HepG2 (cell line): Measurements from ENCODE around the gene MRPL38. TPM values are rescaled to one million over a fixed set of nuclear protein-coding genes. Genes with fewer than 3 reads are reported as not detected.

Experiments
- AHR ChIP-seq: IDR thresholded peaks from 2 replicates; pipeline ENCODE4 v1.6.1; 2018; ENCODE audit warnings: missing genetic modification reagents, missing compliant biosample characterization
- HNF1B ChIP-seq: sonication (generic); formaldehyde crosslinking; IDR thresholded peaks from 2 replicates; pipeline ENCODE4 v1.5.1; 2020; ENCODE audit warnings: mild to moderate bottlenecking, moderate library complexity, missing genetic modification reagents
- MAFK ChIP-seq, 2 experiments: IDR thresholded peaks in 1 of 2; conservative IDR thresholded peaks in 1 of 2; 2 replicates each; pipeline ENCODE4 v1.6.1; 2011; ENCODE audit warnings: improper control_type of control experiment in 2 of 2, low read length in 2 of 2
- NFIC ChIP-seq: IDR thresholded peaks from 2 replicates; pipeline ENCODE4 v1.6.1; 2012; ENCODE audit warnings: mild to moderate bottlenecking, low read length, inconsistent platforms
- NRL ChIP-seq: sonication (generic); formaldehyde crosslinking; IDR thresholded peaks from 2 replicates; pipeline ENCODE4 v1.5.0; 2020; ENCODE audit warnings: missing genetic modification reagents, mild to moderate bottlenecking, moderate library complexity, borderline replicate concordance
- RAD51 ChIP-seq: fragments of 450-650 bp; IDR thresholded peaks from 2 replicates; pipeline ENCODE4 v1.6.1; 2016; ENCODE audit warnings: borderline replicate concordance
- SOX13 ChIP-seq, 3 experiments: fragments of 450-650 bp in 1 of 3; sonication (generic) in 1 of 3; formaldehyde crosslinking in 1 of 3; IDR thresholded peaks in 2 of 3; conservative IDR thresholded peaks in 1 of 3; 2 replicates each; pipeline versions ENCODE4 v1.5.0 to v1.6.1; 2016 to 2020; ENCODE audit warnings: antibody characterized with exemption in 1 of 3, mild to moderate bottlenecking in 1 of 3, missing compliant biosample characterization in 1 of 3, missing genetic modification reagents in 1 of 3, moderate library complexity in 1 of 3
- SRY ChIP-seq: sonication (generic); formaldehyde crosslinking; IDR thresholded peaks from 2 replicates; pipeline ENCODE4 v1.8.0; 2022; ENCODE audit warnings: mild to moderate bottlenecking, missing genetic modification reagents
- STAT6 ChIP-seq: sonication (generic); formaldehyde crosslinking; IDR thresholded peaks from 2 replicates; pipeline ENCODE4 v1.4.0; 2020; ENCODE audit warnings: missing genetic modification reagents, mild to moderate bottlenecking, borderline replicate concordance
- ZBTB14 ChIP-seq: sonication (generic); formaldehyde crosslinking; IDR thresholded peaks from 2 replicates; pipeline ENCODE4 v1.4.0; 2020; ENCODE audit warnings: missing genetic modification reagents
- ZBTB7A ChIP-seq: sonication (generic); formaldehyde crosslinking; IDR thresholded peaks from 2 replicates; pipeline ENCODE4 v1.8.0; 2022; ENCODE audit warnings: mild to moderate bottlenecking, missing genetic modification reagents
- ZNF160 ChIP-seq: sonication (generic); formaldehyde crosslinking; IDR thresholded peaks from 2 replicates; pipeline ENCODE4 v1.8.0; 2022; ENCODE audit warnings: mild to moderate bottlenecking, inconsistent platforms, missing genetic modification reagents
- ZNF343 ChIP-seq: sonication (generic); formaldehyde crosslinking; IDR thresholded peaks from 2 replicates; pipeline ENCODE4 v1.4.0; 2020; ENCODE audit warnings: mild to moderate bottlenecking, missing genetic modification reagents
- ZNF513 ChIP-seq: sonication (generic); formaldehyde crosslinking; conservative IDR thresholded peaks from 2 replicates; pipeline ENCODE4 v1.5.0; 2020; ENCODE audit warnings: missing genetic modification reagents
- ZNF574 ChIP-seq: sonication (generic); formaldehyde crosslinking; IDR thresholded peaks from 2 replicates; pipeline ENCODE4 v1.4.0; 2020; ENCODE audit warnings: missing genetic modification reagents
- ZNF850 ChIP-seq: sonication (generic); formaldehyde crosslinking; conservative IDR thresholded peaks from 2 replicates; pipeline ENCODE4 v1.9.0; 2021; ENCODE audit warnings: mild to moderate bottlenecking, missing genetic modification reagents
- polyA plus RNA-seq, 8 experiments: library from polyadenylated mRNA; depleted of rRNA in 3 of 8; stranded (reverse) in 7 of 8; unstranded in 1 of 8; fragments of >200 nt; fragmentation: Illumina TruSeq in 4 of 8; extraction: Trizol in 4 of 8; gene quantifications; 2 replicates each; pipeline versions ENCODE4 v1.2.1 to v1.2.3, GENCODE V29; 2011 to 2016; ENCODE audit warnings: low read depth in 4 of 8, missing spikeins in 1 of 8, mixed read lengths in 1 of 8; ENCODE audit not compliant: insufficient read depth in 1 of 8
- total RNA-seq, 5 experiments: library from RNA; depleted of rRNA; stranded (reverse); fragments of >200 nt; fragmentation: Illumina TruSeq; extraction: Trizol; gene quantifications; 2 replicates each; pipeline ENCODE4 v1.2.3, GENCODE V29; 2016; ENCODE audit warnings: low read depth in 1 of 5

Gene MRPL38
- total and polyA plus RNA-seq, 2 of the 13 experiments (the other 11 are each of a cell fraction or from before 2014, with no cell fraction given): 83.7 to 125 TPM

GRCh38 chr17:75872434-75873351, 32.0 kb downstream of the MRPL38 start (continued):
- peak; percentile 94 for TF ChIP-seq STAT6
- peak; percentile 84; the same call in 1 of the 2 replicates for TF ChIP-seq ZBTB7A (CRISPR knock-in tag)
- TF ChIP-seq ZNF850: no peak
- TF ChIP-seq SOX13 (IDR thresholded peaks at IDR 0.05): no peak; the same call in none of the 2 replicates
- TF ChIP-seq SOX13 (CRISPR knock-in tag; conservative IDR thresholded peaks at IDR 0.05 in 1 of 2, IDR thresholded peaks at IDR 0.05 in 1 of 2): peak in 1 of 2 experiments; percentile 94; a peak in 2 of 4 replicates
- TF ChIP-seq ZNF343 (CRISPR knock-in tag): no peak
- TF ChIP-seq ZNF513 (CRISPR knock-in tag): 0 out of 2 replicates have a peak, but pooled peaks have one; percentile 71
- no peak for TF ChIP-seq MAFK (conservative IDR thresholded peaks at IDR 0.05 in 1 of 2, IDR thresholded peaks at IDR 0.05 in 1 of 2; ENCODE audit: low read length in 2 of 2)
- peak; percentile 60; the same call in 1 of the 2 replicates for TF ChIP-seq NRL (CRISPR knock-in tag)
- TF ChIP-seq ZNF574 (CRISPR knock-in tag): peak; percentile 92
- TF ChIP-seq RAD51: no peak
- TF ChIP-seq ZNF160: peak; percentile 89
- peak; percentile 48; the same call in 1 of the 2 replicates for TF ChIP-seq ZBTB14
- TF ChIP-seq AHR (CRISPR knock-in tag): no peak
- TF ChIP-seq NFIC: peak; percentile 57; the same call in 1 of the 2 replicates
- TF ChIP-seq SRY (CRISPR knock-in tag): peak; percentile 51; the same call in 1 of the 2 replicates
- peak; percentile 89 for TF ChIP-seq HNF1B (CRISPR knock-in tag)
